ENCODE data around the gene IMPG1. TPM values are rescaled to one million over a fixed set of nuclear protein-coding genes. Genes with fewer than 3 reads are reported as not detected.

IMPG1 gene
- total RNA-seq, 1 donor from 2014 or later = not detected

DNA sequence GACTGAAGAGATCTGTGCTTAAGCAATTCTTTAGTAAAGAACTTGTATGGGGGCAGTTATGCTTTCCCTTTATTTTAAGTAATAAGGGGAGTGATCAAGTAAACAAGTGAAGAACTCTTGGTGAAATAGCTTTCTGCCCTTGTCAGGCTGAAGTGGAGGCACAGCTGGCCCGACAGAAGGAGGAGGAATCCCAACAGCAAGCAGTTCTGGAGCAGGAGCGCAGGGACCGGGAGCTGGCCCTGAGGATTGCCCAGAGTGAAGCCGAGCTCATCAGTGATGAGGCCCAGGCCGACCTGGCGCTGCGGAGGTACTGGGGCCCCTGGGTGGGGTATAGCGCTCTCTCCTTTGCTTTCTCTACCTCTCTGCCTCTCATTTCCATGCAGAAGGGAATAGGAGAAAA, 180.1 kb downstream of the IMPG1 start:
- H2AFZ ChIP-seq (replicated peaks) = no peak overlapping the region
- no peak overlapping the region for H3K27ac Mint-ChIP-seq
- H3K27ac ChIP-seq = no peak overlapping the region

DNA sequence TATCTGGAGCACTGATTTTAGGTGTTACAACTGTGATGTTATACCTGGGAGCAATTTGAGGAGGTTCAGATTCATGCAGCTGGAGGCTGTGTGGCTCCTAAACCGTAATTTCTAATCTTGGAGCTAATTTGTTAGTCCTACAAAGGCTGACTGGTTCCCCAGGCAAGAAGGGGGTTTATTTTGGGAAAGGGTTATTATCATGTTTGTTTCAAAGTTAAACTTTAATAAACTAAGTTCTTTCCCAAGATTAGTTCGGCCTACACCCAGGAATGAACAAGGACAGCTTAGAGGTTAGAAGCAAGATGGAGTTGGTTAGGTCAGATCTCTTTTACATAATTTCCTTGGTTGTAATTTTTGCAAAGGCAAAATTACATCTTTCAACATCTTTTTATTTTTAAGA, 187.6 kb downstream of the IMPG1 start:
- Mint-ChIP-seq H3K4me1 (no peaks in the 10 kb centered on the region), H3K27me3 (ENCODE audit: insufficient read depth, low read depth) (no peaks in the 10 kb centered on the region), H3K9me3 (no peaks in the 10 kb centered on the region), H3K36me3 (peaks cover 2% of the 10 kb centered on the region), H3K4me3 (no peak overlapping the region), H3K27ac (no peak overlapping the region)
- Histone ChIP-seq H3K4me2 (no peak overlapping the region), H3K27me3 (no peaks in the 10 kb centered on the region), H3K36me3 (peaks cover 6% of the 10 kb centered on the region), H2AFZ (replicated peaks) (no peak overlapping the region), H3F3A (ENCODE audit: low read depth) (no peaks in the 10 kb centered on the region), H3K9ac (no peak overlapping the region), H3K4me3 (no peak overlapping the region), H3K79me2 (ENCODE audit: low read depth) (no peaks in the 10 kb centered on the region), H3K9me3 (ENCODE audit: low read depth) (no peaks in the 10 kb centered on the region), H4K20me1 (ENCODE audit: low read depth) (no peaks in the 10 kb centered on the region), H3K4me1 (no peaks in the 10 kb centered on the region), H3K27ac (no peak overlapping the region)
- no peak for DNase-seq (ENCODE audit: low spot score)
- TF ChIP-seq EZH2 (IDR thresholded peaks at IDR 0.05) (no peak), EZH2phosphoT487 (IDR thresholded peaks at IDR 0.05) (no peak)
- TF ChIP-seq, protein P1, sequence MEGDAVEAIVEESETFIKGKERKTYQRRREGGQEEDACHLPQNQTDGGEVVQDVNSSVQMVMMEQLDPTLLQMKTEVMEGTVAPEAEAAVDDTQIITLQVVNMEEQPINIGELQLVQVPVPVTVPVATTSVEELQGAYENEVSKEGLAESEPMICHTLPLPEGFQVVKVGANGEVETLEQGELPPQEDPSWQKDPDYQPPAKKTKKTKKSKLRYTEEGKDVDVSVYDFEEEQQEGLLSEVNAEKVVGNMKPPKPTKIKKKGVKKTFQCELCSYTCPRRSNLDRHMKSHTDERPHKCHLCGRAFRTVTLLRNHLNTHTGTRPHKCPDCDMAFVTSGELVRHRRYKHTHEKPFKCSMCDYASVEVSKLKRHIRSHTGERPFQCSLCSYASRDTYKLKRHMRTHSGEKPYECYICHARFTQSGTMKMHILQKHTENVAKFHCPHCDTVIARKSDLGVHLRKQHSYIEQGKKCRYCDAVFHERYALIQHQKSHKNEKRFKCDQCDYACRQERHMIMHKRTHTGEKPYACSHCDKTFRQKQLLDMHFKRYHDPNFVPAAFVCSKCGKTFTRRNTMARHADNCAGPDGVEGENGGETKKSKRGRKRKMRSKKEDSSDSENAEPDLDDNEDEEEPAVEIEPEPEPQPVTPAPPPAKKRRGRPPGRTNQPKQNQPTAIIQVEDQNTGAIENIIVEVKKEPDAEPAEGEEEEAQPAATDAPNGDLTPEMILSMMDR (IDR thresholded peaks at IDR 0.05) = no peak

More for the DNA sequence above, 180.1 kb downstream of the IMPG1 start:
- no peaks in the 10 kb centered on the region for H3K9me3 Mint-ChIP-seq
- Histone ChIP-seq H3K4me2 (no peak overlapping the region), H3F3A (ENCODE audit: low read depth) (no peaks in the 10 kb centered on the region), H3K36me3 (no peaks in the 10 kb centered on the region), H3K4me1 (no peaks in the 10 kb centered on the region), H4K20me1 (ENCODE audit: low read depth) (no peaks in the 10 kb centered on the region), H3K9ac (no peak overlapping the region), H3K79me2 (ENCODE audit: low read depth) (no peaks in the 10 kb centered on the region), H3K27me3 (no peaks in the 10 kb centered on the region), H3K9me3 (ENCODE audit: low read depth) (no peaks in the 10 kb centered on the region), H3K4me3 (no peak overlapping the region)
- no peaks in the 10 kb centered on the region for H3K36me3 Mint-ChIP-seq
- H3K27me3 Mint-ChIP-seq (ENCODE audit: insufficient read depth, low read depth) = no peaks in the 10 kb centered on the region
- H3K4me3 Mint-ChIP-seq = no peak overlapping the region
- TF ChIP-seq, protein P1 (IDR thresholded peaks at IDR 0.05) = no peak
- TF ChIP-seq EZH2phosphoT487 (IDR thresholded peaks at IDR 0.05) (no peak), EZH2 (IDR thresholded peaks at IDR 0.05) (no peak)
- no peaks in the 10 kb centered on the region for H3K4me1 Mint-ChIP-seq
- DNase-seq (ENCODE audit: low spot score) = no peak

DNA sequence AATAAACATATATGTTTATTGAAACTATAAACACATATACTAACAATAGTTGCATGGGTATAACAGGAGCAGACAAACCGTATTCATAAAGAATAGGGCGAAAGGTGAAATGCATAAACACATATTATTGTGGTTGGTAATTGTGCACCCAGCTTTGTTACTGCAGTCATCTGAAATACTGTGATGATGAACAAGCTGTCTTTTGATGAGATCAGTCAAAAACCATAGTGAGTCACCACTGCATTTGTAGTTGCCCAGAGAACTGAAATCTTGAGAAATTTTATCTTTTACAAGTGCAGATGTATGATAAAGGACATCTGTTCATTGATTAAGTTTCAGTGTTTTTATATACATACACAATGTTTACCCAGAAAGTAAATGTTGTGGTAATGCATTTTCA, 189.7 kb downstream of the IMPG1 start:
- H3K4me3 ChIP-seq = no peak overlapping the region
- H3K4me2 ChIP-seq = no peak overlapping the region
- H3K79me2 ChIP-seq (ENCODE audit: low read depth) = no peaks in the 10 kb centered on the region
- no peak overlapping the region for H3K27ac Mint-ChIP-seq
- H4K20me1 ChIP-seq (ENCODE audit: low read depth) = no peaks in the 10 kb centered on the region
- no peaks in the 10 kb centered on the region for H3F3A ChIP-seq (ENCODE audit: low read depth)
- no peak overlapping the region for H3K27ac ChIP-seq
- H3K36me3 Mint-ChIP-seq = peaks cover 2% of the 10 kb centered on the region
- H3K4me3 Mint-ChIP-seq = no peak overlapping the region
- peaks cover 6% of the 10 kb centered on the region for H3K36me3 ChIP-seq
- H3K4me1 Mint-ChIP-seq = no peaks in the 10 kb centered on the region
- no peaks in the 10 kb centered on the region for H3K9me3 Mint-ChIP-seq
- no peak for DNase-seq (ENCODE audit: low spot score)
- no peaks in the 10 kb centered on the region for H3K27me3 ChIP-seq
- no peaks in the 10 kb centered on the region for H3K9me3 ChIP-seq (ENCODE audit: low read depth)
- no peak overlapping the region for H3K9ac ChIP-seq
- TF ChIP-seq EZH2phosphoT487 (IDR thresholded peaks at IDR 0.05) (no peak), EZH2 (IDR thresholded peaks at IDR 0.05) (no peak)
- TF ChIP-seq, protein P1 (IDR thresholded peaks at IDR 0.05) = no peak
- no peaks in the 10 kb centered on the region for H3K4me1 ChIP-seq
- H3K27me3 Mint-ChIP-seq (ENCODE audit: insufficient read depth, low read depth) = no peaks in the 10 kb centered on the region
- H2AFZ ChIP-seq (replicated peaks) = no peak overlapping the region
